A549 treated with CpdA at 1 μM for 4 hours (cell line): ENCODE results near the gene EDA2R. TPM values are rescaled to one million over a fixed set of nuclear protein-coding genes. Genes with fewer than 3 reads are reported as not detected.

Experiments used
- total RNA-seq: library from RNA; stranded (reverse); fragments of 200-300 nt; extraction: Qiagen RNA extraction; gene quantifications from 5 replicates; pipeline ENCODE4 v1.2.3, GENCODE V29; 2022; ENCODE audit warnings: low read depth

The EDA2R gene, protein sequence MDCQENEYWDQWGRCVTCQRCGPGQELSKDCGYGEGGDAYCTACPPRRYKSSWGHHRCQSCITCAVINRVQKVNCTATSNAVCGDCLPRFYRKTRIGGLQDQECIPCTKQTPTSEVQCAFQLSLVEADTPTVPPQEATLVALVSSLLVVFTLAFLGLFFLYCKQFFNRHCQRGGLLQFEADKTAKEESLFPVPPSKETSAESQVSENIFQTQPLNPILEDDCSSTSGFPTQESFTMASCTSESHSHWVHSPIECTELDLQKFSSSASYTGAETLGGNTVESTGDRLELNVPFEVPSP
- 11.5 to 14.6 TPM (median 13.7 TPM) in 5 replicates for total RNA-seq

DNA sequence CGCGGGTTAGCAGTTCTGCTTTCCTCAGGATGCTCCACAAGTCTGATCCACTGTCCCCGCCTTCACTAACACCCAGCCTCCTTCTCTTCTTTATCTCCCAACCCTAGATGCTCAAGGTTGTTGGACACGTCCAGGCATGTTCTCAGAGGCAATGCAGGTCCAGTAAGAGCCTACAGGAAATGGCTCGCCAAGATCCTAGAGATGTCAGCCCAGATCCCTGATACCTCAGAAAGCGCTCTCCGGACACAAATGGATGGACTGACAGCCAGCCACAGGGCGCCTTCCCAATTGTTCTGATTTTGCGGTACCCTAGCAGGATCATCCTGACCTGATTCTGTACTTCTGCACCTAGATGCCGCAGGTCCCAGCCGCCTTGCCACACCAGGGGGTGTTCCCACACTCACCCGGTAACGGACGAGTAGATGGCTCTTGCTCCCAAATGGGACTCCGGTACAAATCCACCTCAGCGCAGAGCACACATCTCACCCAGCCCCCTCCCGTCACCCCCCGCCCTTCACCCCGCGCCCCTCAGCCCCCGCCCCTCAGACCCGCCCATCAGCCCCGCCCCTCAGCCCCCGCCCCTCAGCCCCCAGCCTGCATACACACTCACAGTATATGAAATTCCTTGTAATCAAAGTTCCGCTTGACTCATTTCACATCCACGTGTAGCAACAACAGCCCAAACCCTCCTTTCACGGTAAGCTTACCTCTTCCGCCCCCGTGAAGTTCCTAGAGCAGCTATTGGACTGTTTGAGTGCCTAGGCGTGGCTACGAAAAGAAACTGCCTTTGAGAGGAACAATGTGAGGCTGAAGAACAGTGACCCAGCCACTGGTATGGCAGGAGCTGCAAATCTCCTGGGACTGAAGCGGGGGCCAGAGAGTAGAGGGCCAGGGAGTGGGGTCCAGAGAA, at the start of gene EDA2R:
EDA2R (minus strand) TSS at position 488 of the 910 bp plus-strand sequence. CDS start 23,058 bp downstream, outside the sequence.

